ENCODE data around the gene SLC8A3.

The SLC8A3 gene

DNA sequence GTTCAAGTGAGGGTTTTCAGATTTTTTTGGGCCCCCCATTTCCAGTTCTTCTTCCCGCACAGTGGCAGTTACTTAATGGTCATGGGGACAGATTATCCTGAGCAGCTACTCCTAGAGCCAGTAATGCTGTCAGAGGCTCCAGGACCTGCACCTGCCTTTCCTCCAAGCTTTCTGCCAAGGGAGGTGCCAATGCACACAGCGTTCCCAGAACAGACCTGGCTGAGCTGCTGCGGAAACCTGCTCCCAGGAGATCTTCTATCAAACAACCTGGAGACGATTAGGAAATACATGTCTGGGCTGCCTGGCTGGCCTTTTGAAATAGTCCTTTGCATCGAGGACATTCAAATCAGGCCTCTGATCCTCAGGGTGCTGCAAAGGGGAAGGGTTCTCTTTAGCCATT is 120.9 kb downstream of the SLC8A3 start:
- DNase-seq (ENCODE audit: low read depth in 2 of 2), result no peak

GRCh38 chr14:70064136-70064865 is 124.5 kb downstream of the SLC8A3 start:
- no peak for DNase-seq (ENCODE audit: low read depth in 2 of 2)

DNA sequence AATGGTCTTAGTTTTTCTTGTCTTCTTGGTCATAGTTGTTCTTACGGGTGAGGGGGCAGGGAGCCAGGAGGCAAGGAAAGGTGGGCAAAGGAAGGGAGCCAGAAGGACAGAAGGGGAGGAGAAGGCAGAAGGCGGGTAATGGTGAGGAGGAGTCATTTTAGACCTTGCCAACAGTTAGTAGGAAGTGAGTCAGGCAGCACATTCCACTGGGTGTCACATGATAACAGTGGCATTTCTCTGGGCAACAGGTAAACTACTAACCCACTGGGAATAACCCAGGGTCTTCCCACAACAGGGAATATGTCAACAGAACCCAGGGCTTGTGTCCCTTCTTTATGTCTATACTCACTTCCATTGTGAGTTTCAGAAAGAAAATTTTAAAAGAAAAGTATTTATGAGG is 127.6 kb downstream of the SLC8A3 start:
- DNase-seq (ENCODE audit: low read depth in 2 of 2), result no peak

- no peak for DNase-seq (ENCODE audit: low read depth in 2 of 2)
These were observed 129.2 kb downstream of the SLC8A3 start for GRCh38 chr14:70059545-70059944.

GRCh38 chr14:70057519-70058136 is 131.1 kb downstream of the SLC8A3 start:
- no peak for DNase-seq (ENCODE audit: low read depth in 2 of 2)

GRCh38 chr14:70052990-70053389 is 135.8 kb downstream of the SLC8A3 start:
- no peak for DNase-seq (ENCODE audit: low read depth in 2 of 2)

- no peak for DNase-seq (ENCODE audit: low read depth in 2 of 2)
These were observed 138.6 kb downstream of the SLC8A3 start for GRCh38 chr14:70050136-70050535.

DNA sequence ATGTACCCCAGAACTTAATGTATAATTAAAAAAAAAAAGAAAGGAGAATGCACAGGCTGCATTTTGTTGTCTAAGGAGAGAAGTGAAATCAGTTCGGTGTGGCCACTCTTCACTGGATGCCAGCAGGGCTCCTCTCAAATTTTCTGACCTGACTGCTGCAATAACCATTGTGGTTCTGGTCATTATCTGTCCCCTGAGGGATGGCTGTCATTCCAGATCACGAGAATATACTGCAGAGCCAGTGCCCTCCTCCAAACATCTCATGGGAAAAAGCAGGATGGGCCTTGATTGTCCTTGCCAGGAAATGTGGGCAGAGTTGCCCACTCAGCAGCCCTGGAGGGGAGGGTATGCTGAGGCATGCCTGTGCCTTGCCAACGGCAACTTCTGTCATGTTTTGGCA is 139.1 kb downstream of the SLC8A3 start:
- no peak for DNase-seq (ENCODE audit: low read depth in 2 of 2)

DNA sequence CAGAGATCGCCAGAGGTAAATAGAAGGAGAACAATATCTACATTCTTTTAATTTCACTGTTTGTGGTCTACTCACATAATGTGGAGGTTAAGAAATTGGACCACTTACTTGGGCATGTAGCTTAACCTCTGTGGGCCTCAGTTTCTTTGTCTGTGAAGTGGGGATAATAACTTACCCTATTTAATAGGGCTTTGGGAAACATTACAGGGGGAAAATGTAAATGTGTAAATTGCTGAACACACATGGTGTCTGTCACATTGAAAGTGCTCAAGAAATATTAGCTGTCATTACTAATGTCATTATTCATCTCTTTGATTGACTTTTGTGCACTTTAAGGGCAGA is 140.5 kb downstream of the SLC8A3 start:
- DNase-seq (ENCODE audit: low read depth in 2 of 2), result no peak

DNA sequence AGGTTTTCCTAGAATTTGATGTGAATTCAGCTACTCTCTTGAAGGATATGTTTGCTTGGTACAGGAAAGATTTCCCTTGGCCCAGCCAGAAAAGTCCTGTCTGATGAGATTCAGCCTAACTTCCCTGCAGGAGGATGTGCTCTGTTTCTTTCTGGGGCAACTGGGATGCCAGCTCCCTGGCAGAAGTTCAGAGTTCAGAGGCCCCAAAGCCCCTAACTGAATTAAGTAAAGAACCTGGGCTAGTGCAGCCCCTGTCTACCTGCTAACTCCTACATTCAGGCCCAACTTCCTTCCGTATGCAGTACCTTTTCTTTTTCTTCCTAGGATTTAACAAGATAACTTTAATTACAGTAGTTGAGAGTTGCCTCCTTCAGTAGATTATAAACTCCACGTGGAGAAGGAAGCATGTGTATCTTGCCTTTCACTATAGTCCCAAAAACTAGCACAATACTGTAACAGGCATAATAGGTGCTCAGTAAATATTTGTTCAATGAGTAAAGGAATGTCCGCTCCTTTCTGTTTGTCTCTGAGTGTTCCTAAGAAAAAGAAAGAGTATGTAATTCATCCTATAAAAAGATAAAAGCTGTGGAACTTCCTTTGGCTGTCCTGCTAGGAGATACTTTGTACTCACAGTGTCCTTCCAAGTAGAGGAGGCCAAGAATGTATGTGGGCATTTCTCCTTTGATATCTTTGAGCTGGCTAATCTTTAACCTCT is 141.0 kb downstream of the SLC8A3 start:
- no peak for DNase-seq (ENCODE audit: low read depth in 2 of 2)

DNA sequence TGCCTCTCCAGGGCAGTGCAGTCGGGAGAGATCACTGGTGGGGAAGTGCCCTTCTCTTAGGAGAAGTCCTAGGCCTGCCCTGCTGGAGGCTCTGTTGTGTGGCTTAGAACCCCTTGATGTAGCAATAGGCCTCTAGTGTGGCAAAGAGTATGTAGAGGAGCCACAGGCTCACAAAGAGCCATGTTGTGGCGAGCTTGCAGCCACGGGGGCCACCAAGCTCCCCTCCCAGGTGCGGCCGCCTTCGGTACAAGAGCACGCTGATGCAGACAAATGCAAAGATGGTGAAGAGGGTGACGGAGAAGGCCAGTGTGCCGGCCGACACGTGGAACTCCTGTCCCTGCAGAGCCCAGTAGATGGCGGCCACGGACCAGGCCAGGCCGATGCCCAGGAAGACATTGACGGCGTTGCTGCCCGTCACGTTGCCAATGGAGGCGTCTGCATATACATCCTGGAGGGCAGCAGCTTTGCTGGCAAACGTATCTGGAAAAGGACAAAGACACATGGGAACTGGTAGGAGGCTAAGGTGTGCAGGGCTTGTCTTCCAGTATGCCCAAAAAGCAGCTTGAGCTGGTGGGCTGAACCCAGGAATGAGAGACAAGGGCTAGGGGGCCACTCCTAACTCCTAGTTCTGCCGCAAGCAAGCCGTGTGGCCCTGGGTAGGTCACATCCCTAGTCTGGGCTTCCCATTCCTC is 142.8 kb downstream of the SLC8A3 start:
- no peak for DNase-seq (ENCODE audit: low read depth in 2 of 2)

GRCh38 chr14:70045310-70045709 is 143.4 kb downstream of the SLC8A3 start:
- no peak for DNase-seq (ENCODE audit: low read depth in 2 of 2)

DNA sequence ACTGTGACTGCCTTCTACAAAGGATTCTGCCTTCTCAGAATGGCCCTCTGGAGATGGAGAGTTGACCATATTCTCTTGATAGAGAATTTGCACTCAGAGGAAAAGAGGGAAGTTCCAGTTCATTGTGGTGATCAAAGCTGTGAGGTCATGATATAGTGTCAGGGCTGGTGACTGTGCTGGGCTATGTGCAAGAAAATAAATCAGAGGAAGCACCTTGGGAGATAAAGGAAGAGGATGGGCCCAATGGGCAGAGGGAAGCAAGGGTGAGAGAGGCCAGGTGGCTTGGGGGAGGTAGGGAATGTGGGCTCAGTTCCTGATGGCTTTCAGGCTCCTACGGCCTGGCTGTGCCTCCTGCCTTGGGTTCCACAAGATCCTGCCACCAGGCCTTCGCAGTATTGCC is 145.8 kb downstream of the SLC8A3 start:
- no peak for DNase-seq (ENCODE audit: low read depth in 2 of 2)

- no peak for DNase-seq (ENCODE audit: low read depth in 2 of 2)
These were observed 152.1 kb downstream of the SLC8A3 start for GRCh38 chr14:70036665-70037064.

- no peak for DNase-seq (ENCODE audit: low read depth in 2 of 2)
These were observed 154.5 kb downstream of the SLC8A3 start for GRCh38 chr14:70034257-70034656.

- DNase-seq (ENCODE audit: low read depth in 2 of 2), result no peak
These were observed 155.2 kb downstream of the SLC8A3 start for GRCh38 chr14:70033561-70033960.

DNA sequence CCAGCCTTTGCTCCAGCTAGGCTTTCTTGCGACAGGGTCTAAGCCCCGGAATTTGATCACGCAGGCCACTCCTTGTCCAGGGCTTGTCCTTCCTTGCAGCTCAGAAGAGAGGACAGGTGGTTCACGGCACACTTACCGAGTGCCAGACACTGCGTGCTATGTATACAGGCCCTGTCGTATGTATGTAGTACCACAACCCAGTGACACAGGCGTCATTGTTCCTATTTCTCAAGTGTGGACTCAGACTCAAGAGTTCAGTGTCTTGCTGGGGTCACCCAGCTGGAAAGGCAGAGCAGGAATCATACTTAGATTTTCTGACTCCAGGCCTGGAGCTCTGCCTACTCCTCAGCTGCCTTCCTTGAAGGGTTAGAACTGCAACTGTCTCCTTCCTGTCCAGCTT is 155.6 kb downstream of the SLC8A3 start:
- no peak for DNase-seq (ENCODE audit: low read depth in 2 of 2)

DNA sequence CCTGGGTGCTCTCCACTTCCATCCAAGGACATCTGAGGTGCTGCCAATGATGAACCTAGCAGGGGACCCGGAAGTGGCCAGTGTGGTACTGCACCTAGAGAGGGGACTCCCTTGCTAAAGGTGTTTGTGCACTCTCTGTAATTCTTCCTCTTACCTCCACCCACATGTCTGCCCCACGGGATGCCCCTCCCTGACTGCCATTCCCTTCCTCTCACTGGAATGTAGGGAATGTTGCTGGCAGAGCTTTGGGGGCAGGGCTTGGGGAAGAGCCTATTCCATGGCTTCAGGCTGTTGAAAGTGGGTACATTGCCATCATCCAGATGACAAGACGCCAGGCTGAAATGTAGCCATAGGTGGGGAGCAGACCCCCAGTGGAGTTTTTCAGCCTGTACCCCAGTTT is 156.3 kb downstream of the SLC8A3 start:
- no peak for DNase-seq (ENCODE audit: low read depth in 2 of 2)

- no peak for DNase-seq (ENCODE audit: low read depth in 2 of 2)
These were observed 156.7 kb downstream of the SLC8A3 start for GRCh38 chr14:70032016-70032415.

DNA sequence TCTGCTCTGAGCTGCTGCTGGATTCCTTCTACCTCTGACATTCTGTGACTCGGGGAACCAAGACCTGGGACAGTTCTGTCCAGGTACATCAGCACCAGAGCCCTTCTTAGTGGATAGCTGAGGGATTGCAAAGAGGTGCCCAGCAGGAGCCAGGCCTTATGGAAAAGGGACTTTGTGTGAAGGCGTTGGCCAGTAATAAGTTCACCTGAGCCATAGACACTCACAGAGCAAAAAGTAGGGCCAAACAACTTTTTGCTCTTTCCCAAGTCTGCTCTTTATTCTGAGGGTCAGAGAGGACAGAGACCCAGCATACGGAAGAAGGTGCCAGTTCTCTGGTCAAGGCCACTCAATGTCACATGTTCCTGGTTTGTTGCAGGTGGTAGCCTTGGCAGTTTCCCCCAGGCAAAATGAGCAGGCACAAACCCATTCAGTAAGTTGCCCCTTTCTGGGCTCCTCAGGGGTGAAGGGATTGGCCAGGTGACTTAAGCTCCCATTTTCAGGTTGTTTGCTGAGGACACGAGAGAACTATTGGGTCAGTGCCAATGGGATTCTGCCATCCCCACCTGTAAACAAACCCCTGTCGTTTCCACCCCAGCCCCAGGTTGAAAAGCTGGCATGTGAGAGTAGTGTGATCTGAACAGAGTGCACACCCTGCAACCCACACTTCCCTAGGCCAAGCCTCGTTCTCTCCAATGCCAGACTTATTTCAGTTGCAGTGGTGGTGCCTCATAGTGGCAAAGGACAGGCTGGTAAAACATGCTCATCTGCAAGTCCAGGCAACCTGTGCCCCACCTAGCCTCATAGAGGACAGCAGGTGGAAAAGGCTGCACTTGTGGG is 159.2 kb downstream of the SLC8A3 start:
- no peak for DNase-seq (ENCODE audit: low read depth in 2 of 2)

GRCh38 chr14:70027785-70028428 is 160.8 kb downstream of the SLC8A3 start:
- DNase-seq (ENCODE audit: low read depth in 2 of 2), result peak in 1 of 2 donors; percentile 15

Data from stimulated activated CD8-positive, alpha-beta memory T cell treated with anti-CD3 and anti-CD28 coated beads, Interleukin-15, amount 100 ng/mL, for 4 hours (primary cell).